ENCODE results near the gene LY6G6C. TPM values are rescaled to one million over a fixed set of nuclear protein-coding genes. Genes with fewer than 3 reads are reported as not detected.

LY6G6C gene
- total and polyA plus RNA-seq, 10 of the 15 experiments (the other 5 are each of a cell fraction or from before 2014, with no cell fraction given), result not detected

- TF ChIP-seq BCL3 (IDR thresholded peaks at IDR 0.05; ENCODE audit: borderline replicate concordance, insufficient read depth, low read depth, low read length, poor library complexity, severe bottlenecking) (no peak), JUNB (IDR thresholded peaks at IDR 0.05) (no peak; the same call in 1 of the 2 replicates), HDAC2 (IDR thresholded peaks at IDR 0.05) (no peak), TAF1 (IDR thresholded peaks at IDR 0.05; ENCODE audit: borderline replicate concordance, low read depth, low read length) (peak; percentile 84; the same call in 1 of the 2 replicates), ETV6 (conservative IDR thresholded peaks at IDR 0.05 in 1 of 2, IDR thresholded peaks at IDR 0.05 in 1 of 2; ENCODE audit: borderline replicate concordance in 1 of 2, low read depth in 1 of 2) (no peak), CBFB (IDR thresholded peaks at IDR 0.05; ENCODE audit: low read depth) (0 out of 2 replicates have a peak, but pooled peaks have one; percentile 28), ZBTB40 (IDR thresholded peaks at IDR 0.05; ENCODE audit: borderline replicate concordance) (peak; percentile 21; the same call in 1 of the 2 replicates), BHLHE40 (IDR thresholded peaks at IDR 0.05; ENCODE audit: borderline replicate concordance in 1 of 2, low read depth in 2 of 2, low read length in 1 of 2) (no peak), WRNIP1 (IDR thresholded peaks at IDR 0.05; ENCODE audit: borderline replicate concordance, low read depth, low read length) (0 out of 2 replicates have a peak, but pooled peaks have one; percentile 29), FOS (IDR thresholded peaks at IDR 0.05; ENCODE audit: borderline replicate concordance, extremely low read depth, insufficient read length) (no peak), USF1 (IDR thresholded peaks at IDR 0.05; ENCODE audit: borderline replicate concordance, extremely low read length, insufficient read depth, low read depth, low read length) (no peak), POU2F2 (IDR thresholded peaks at IDR 0.05; ENCODE audit: borderline replicate concordance, low read depth, low read length) (peak; percentile 63; the same call in 1 of the 3 replicates), KLF5 (IDR thresholded peaks at IDR 0.05; ENCODE audit: partially characterized antibody) (no peak), RELB (IDR thresholded peaks at IDR 0.05; ENCODE audit: low read depth) (peak; percentile 69), SP1 (IDR thresholded peaks at IDR 0.05; ENCODE audit: low read depth, low read length) (peak; percentile 12), LARP7 (IDR thresholded peaks at IDR 0.05) (no peak), RELA (IDR thresholded peaks at IDR 0.05; ENCODE audit: borderline replicate concordance, partially characterized antibody) (no peak), BCL11A (IDR thresholded peaks at IDR 0.05; ENCODE audit: low read depth, low read length) (0 out of 2 replicates have a peak, but pooled peaks have one; percentile 35), NFYB (IDR thresholded peaks at IDR 0.05; ENCODE audit: insufficient read depth, low read depth, low read length) (no peak), SUZ12 (IDR thresholded peaks at IDR 0.05; ENCODE audit: unreplicated experiment) (no peak), ZBED1 (IDR thresholded peaks at IDR 0.05; ENCODE audit: borderline replicate concordance) (no peak)
Observed at GRCh38 chr6:31736021-31736767, 14.6 kb upstream of the LY6G6C start, which contains the start of gene CLIC1 (continued).

Data from GM12878 (cell line).